ENCODE results near the gene NDUFS3. TPM values are rescaled to one million over a fixed set of nuclear protein-coding genes. Genes with fewer than 3 reads are reported as not detected.

The NDUFS3 gene
- total RNA-seq, 4 donors from 2014 or later: 38.7 to 75.6 (median 53.2) TPM

DNA sequence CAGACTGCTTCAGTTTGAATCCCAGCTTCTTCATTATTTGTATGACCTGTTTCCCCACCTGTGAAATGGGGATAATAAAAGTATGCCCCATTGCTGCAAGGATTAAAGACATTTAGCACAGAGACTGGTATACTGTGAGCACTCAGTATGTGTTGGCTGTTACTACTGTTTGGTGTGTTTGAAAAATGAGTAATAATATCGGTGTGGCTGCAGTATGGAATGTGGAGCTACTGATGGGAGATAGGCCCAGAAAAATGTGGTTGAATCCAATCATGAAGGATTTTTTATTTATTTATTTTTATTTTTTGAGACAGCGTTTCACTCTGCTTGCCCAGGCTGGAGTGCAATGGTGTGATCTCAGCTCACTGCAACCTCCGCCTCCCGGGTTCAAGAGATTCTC is 24.4 kb downstream of the NDUFS3 start:
- Histone ChIP-seq H3K36me3 (no peaks in the 10 kb centered on the region), H3K27me3 (no peaks in the 10 kb centered on the region), H3K4me1 (no peaks in the 10 kb centered on the region), H3K27ac (no peak overlapping the region), H3K9me3 (no peaks in the 10 kb centered on the region), H3K4me3 (no peak overlapping the region)
- WGBS, 2 donors (ENCODE audit: low coverage in 1 of 2): 67 to 89% methylated on average over 1 to 4 of the region's 4 CpGs
- ATAC-seq: no peak
- TF ChIP-seq POLR2AphosphoS5 (IDR thresholded peaks at IDR 0.05): no peak
- no peak for TF ChIP-seq EP300 (IDR thresholded peaks at IDR 0.05)
- no peak for TF ChIP-seq POLR2A (IDR thresholded peaks at IDR 0.05)
- TF ChIP-seq, protein P1, sequence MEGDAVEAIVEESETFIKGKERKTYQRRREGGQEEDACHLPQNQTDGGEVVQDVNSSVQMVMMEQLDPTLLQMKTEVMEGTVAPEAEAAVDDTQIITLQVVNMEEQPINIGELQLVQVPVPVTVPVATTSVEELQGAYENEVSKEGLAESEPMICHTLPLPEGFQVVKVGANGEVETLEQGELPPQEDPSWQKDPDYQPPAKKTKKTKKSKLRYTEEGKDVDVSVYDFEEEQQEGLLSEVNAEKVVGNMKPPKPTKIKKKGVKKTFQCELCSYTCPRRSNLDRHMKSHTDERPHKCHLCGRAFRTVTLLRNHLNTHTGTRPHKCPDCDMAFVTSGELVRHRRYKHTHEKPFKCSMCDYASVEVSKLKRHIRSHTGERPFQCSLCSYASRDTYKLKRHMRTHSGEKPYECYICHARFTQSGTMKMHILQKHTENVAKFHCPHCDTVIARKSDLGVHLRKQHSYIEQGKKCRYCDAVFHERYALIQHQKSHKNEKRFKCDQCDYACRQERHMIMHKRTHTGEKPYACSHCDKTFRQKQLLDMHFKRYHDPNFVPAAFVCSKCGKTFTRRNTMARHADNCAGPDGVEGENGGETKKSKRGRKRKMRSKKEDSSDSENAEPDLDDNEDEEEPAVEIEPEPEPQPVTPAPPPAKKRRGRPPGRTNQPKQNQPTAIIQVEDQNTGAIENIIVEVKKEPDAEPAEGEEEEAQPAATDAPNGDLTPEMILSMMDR (IDR thresholded peaks at IDR 0.05): no peak

- H3K9me3 ChIP-seq: no peaks in the 10 kb centered on the region
- no peak overlapping the region for H3K27ac ChIP-seq
- TF ChIP-seq POLR2A (IDR thresholded peaks at IDR 0.05): no peak
- TF ChIP-seq, protein P1 (IDR thresholded peaks at IDR 0.05): no peak
- no peak for TF ChIP-seq EP300 (IDR thresholded peaks at IDR 0.05)
- no peak for TF ChIP-seq POLR2AphosphoS5 (IDR thresholded peaks at IDR 0.05)
- peaks cover 0 to 13% of the 10 kb centered on the region in 2 donors for H3K36me3 ChIP-seq
- no peaks in the 10 kb centered on the region for H3K27me3 ChIP-seq
- 72 to 75% methylated on average over 3 of the region's 3 CpGs for WGBS, 2 donors (ENCODE audit: low coverage in 1 of 2)
- no peak for ATAC-seq
- no peak overlapping the region for H3K4me3 ChIP-seq
- no peaks in the 10 kb centered on the region for H3K4me1 ChIP-seq
Measured at GRCh38 chr11:47605921-47606320, 27.0 kb downstream of the NDUFS3 start.

DNA sequence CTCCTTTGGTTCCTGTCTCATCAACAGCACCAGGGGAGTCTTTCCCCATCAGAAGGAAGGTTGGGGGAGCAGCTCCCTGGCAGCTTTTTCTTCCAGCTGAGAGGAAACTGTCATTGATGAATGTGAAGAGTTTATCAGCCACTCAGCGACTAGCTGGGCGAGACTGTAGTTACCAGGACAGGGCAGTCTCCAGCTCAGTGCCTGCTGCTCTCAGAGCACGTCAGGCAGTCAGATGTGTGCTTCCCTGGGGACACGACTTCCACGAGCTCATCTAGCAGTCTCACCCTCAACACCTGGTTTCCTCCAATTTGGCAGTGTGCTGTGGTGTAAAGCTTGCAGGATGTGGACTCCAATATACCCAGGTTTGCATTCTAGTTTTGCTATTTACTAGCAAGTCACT is 27.9 kb downstream of the NDUFS3 start:
- whole genome bisulfite sequencing, 2 donors (ENCODE audit: low coverage in 1 of 2): 27 to 38% methylated on average over 4 to 5 of the region's 5 CpGs
- no peak overlapping the region for H3K27ac ChIP-seq
- no peaks in the 10 kb centered on the region for H3K9me3 ChIP-seq
- TF ChIP-seq POLR2AphosphoS5 (IDR thresholded peaks at IDR 0.05) (no peak), POLR2A (IDR thresholded peaks at IDR 0.05) (no peak), EP300 (IDR thresholded peaks at IDR 0.05) (no peak)
- TF ChIP-seq, protein P1 (IDR thresholded peaks at IDR 0.05): no peak
- H3K4me3 ChIP-seq: no peak overlapping the region
- H3K4me1 ChIP-seq: no peaks in the 10 kb centered on the region
- peaks cover 0 to 19% of the 10 kb centered on the region in 2 donors for H3K36me3 ChIP-seq
- ATAC-seq: no peak
- no peaks in the 10 kb centered on the region for H3K27me3 ChIP-seq

DNA sequence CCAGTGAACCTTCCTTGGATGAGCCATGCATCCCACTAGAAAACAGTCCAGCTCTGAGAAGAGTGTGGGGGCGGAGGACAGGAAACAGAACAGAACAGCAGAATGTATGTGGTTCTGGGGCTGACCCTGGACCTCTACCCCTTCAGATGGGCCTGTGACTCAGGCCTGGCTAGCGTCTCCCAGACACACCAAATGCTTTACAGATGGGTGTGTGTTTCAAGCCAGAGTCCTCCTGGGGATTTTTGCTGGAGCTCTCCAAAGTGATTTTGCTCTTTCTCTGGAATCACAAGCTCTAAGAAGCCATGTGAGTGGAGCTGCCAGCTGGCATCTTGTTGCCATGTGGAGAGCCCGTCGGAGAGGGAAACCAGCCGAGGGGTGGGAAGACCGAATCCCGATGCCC is 28.5 kb downstream of the NDUFS3 start:
- Histone ChIP-seq H3K4me3 (no peak overlapping the region), H3K9me3 (no peaks in the 10 kb centered on the region), H3K27me3 (no peaks in the 10 kb centered on the region), H3K4me1 (no peaks in the 10 kb centered on the region), H3K36me3 (peaks cover 0 to 19% of the 10 kb centered on the region in 2 donors), H3K27ac (no peak overlapping the region)
- ATAC-seq: peak; percentile 60
- TF ChIP-seq EP300 (IDR thresholded peaks at IDR 0.05) (no peak), POLR2A (IDR thresholded peaks at IDR 0.05) (no peak)
- TF ChIP-seq, protein P1 (IDR thresholded peaks at IDR 0.05): no peak
- 37 to 42% methylated on average over 2 to 6 of the region's 7 CpGs for WGBS, 2 donors (ENCODE audit: low coverage in 1 of 2)

DNA sequence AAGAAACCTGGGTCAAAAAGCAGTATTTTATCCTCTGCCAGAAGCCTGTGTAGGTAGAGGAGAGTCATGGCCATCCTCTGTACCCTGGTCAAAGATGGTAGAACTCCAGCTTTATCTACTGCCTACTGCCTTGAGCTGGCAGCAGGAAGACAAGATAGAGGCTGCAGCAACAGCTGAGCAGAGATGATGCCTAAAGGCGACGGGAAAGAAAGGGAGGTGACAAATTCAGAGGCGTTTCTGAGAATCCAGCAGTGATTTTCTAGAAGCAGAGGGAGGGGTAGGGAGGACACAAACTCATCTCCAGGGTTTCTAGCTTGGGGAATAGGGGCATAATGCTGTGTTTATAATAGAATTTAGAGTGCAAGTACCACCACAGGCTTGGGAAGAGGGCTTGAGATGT is 30.8 kb downstream of the NDUFS3 start:
- Histone ChIP-seq H3K36me3 (peaks cover 0 to 19% of the 10 kb centered on the region in 2 donors), H3K9me3 (no peaks in the 10 kb centered on the region), H3K27ac (no peak overlapping the region), H3K4me1 (no peaks in the 10 kb centered on the region), H3K4me3 (no peak overlapping the region), H3K27me3 (no peaks in the 10 kb centered on the region)
- no peak for ATAC-seq
- WGBS, 2 donors (ENCODE audit: low coverage in 1 of 2): 49 to 83% methylated on average over 2 to 3 of the region's 3 CpGs
- TF ChIP-seq POLR2AphosphoS5 (IDR thresholded peaks at IDR 0.05): no peak
- TF ChIP-seq, protein P1 (IDR thresholded peaks at IDR 0.05): no peak
- TF ChIP-seq POLR2A (IDR thresholded peaks at IDR 0.05): no peak
- TF ChIP-seq EP300 (IDR thresholded peaks at IDR 0.05): no peak
